GM19025 (cell line): ENCODE results near the gene BIRC2.

ENCODE experiments used
- ATAC-seq: cut with Tn5 transposase; IDR thresholded peaks from one replicate; pipeline ENCODE4 v1.9.1; 2021; ENCODE audit warnings: mild to moderate bottlenecking, low read depth, moderate library complexity; ENCODE audit not compliant: unreplicated experiment

Gene BIRC2

GRCh38 chr11:102322560-102322959, 24.5 kb upstream of the BIRC2 start:
- ATAC-seq, result no peak

- no peak for ATAC-seq
Measured at GRCh38 chr11:102323542-102324251, 23.3 kb upstream of the BIRC2 start.

GRCh38 chr11:102325088-102325487, 21.9 kb upstream of the BIRC2 start:
- ATAC-seq, result no peak

- no peak for ATAC-seq
Measured at GRCh38 chr11:102328748-102329147, 18.3 kb upstream of the BIRC2 start.

- no peak for ATAC-seq
Measured at GRCh38 chr11:102330231-102330630, 16.8 kb upstream of the BIRC2 start.

GRCh38 chr11:102331341-102331740, 15.7 kb upstream of the BIRC2 start:
- ATAC-seq, result no peak

GRCh38 chr11:102332611-102332994, 14.4 kb upstream of the BIRC2 start:
- ATAC-seq, result no peak

GRCh38 chr11:102338479-102339010, 8.5 kb upstream of the BIRC2 start:
- ATAC-seq, result no peak

- peak; percentile 14 for ATAC-seq
Measured at GRCh38 chr11:102341311-102341710, 5.7 kb upstream of the BIRC2 start.

- peak; percentile 34 for ATAC-seq
Measured at GRCh38 chr11:102341844-102342318, 5.1 kb upstream of the BIRC2 start.

GRCh38 chr11:102343809-102344208, 3.2 kb upstream of the BIRC2 start:
- no peak for ATAC-seq

- ATAC-seq, result no peak
Measured at GRCh38 chr11:102345904-102346303, 1.1 kb upstream of the BIRC2 start.

GRCh38 chr11:102346456-102346747, 612 bp upstream of the BIRC2 start:
- no peak for ATAC-seq

- ATAC-seq, result peak; percentile 12
Measured at GRCh38 chr11:102347462-102348370, 702 bp downstream of the BIRC2 start.

GRCh38 chr11:102357116-102357515, 10.1 kb downstream of the BIRC2 start:
- ATAC-seq, result no peak

GRCh38 chr11:102359372-102359771, 12.4 kb downstream of the BIRC2 start:
- no peak for ATAC-seq

- no peak for ATAC-seq
Measured at GRCh38 chr11:102360681-102361080, 13.7 kb downstream of the BIRC2 start.

- peak; percentile 91 for ATAC-seq
Measured at GRCh38 chr11:102361086-102362031, 14.3 kb downstream of the BIRC2 start.

- no peak for ATAC-seq
Measured at GRCh38 chr11:102364991-102365390, 18.0 kb downstream of the BIRC2 start.

GRCh38 chr11:102367364-102367763, 20.4 kb downstream of the BIRC2 start:
- ATAC-seq, result no peak
